Stimulated activated CD8-positive, alpha-beta memory T cell treated with anti-CD3 and anti-CD28 coated beads, Interleukin-15, amount 100 ng/mL, for 4 hours (primary cell): ENCODE results near the gene POU2AF2.
"Not testable (repeated sequence)": the region's sequence is repeated elsewhere in the genome, so short reads cannot be mapped to it uniquely, and the experiment has no call there.

Experiments
- DNase-seq, 2 donors: peaks; one replicate each; pipeline ENCODE4 v3.0.0-alpha.2; 2020; ENCODE audit warnings: low read depth in 2 of 2

The POU2AF2 gene

GRCh38 chr11:111258046-111258445 is 12.5 kb downstream of the POU2AF2 start:
- DNase-seq: no peak

GRCh38 chr11:111259896-111260295 is 14.4 kb downstream of the POU2AF2 start:
- DNase-seq: no peak

- no peak for DNase-seq
Measured at GRCh38 chr11:111260811-111261210, 15.3 kb downstream of the POU2AF2 start.

GRCh38 chr11:111264646-111265045 is 19.1 kb downstream of the POU2AF2 start:
- DNase-seq: no peak

GRCh38 chr11:111265421-111265820 is 19.9 kb downstream of the POU2AF2 start:
- no peak for DNase-seq

- DNase-seq: not testable (repeated sequence)
Measured at GRCh38 chr11:111268303-111268702, 22.8 kb downstream of the POU2AF2 start.

GRCh38 chr11:111269146-111269868 is 23.8 kb downstream of the POU2AF2 start:
- DNase-seq: no peak

- no peak for DNase-seq
Measured at GRCh38 chr11:111272420-111272819, 26.9 kb downstream of the POU2AF2 start.

GRCh38 chr11:111282562-111283075 is 37.1 kb downstream of the POU2AF2 start:
- no peak for DNase-seq

- no peak for DNase-seq
Measured at GRCh38 chr11:111283945-111284481, 38.5 kb downstream of the POU2AF2 start.

GRCh38 chr11:111285189-111286091 is 39.9 kb downstream of the POU2AF2 start:
- no peak for DNase-seq

GRCh38 chr11:111291764-111292163 is 46.2 kb downstream of the POU2AF2 start:
- no peak for DNase-seq

GRCh38 chr11:111292408-111292807 is 46.9 kb downstream of the POU2AF2 start:
- DNase-seq: not testable (repeated sequence)

GRCh38 chr11:111296196-111296595 is 50.7 kb downstream of the POU2AF2 start:
- no peak for DNase-seq

GRCh38 chr11:111297696-111298095 is 52.2 kb downstream of the POU2AF2 start:
- DNase-seq: no peak

GRCh38 chr11:111298413-111299100 is 53.0 kb downstream of the POU2AF2 start, which contains the start of gene POU2AF3:
POU2AF3 (plus strand) TSS chr11:111298546; CDS start chr11:111298582, 36 bp downstream.
- no peak for DNase-seq

- DNase-seq: no peak
Measured at GRCh38 chr11:111299101-111300026, 53.8 kb downstream of the POU2AF2 start.

- no peak for DNase-seq
Measured at GRCh38 chr11:111300569-111300968, 55.0 kb downstream of the POU2AF2 start.

- no peak for DNase-seq
Measured at GRCh38 chr11:111301004-111301841, 55.7 kb downstream of the POU2AF2 start.

- no peak for DNase-seq
Measured at GRCh38 chr11:111301842-111302118, 56.3 kb downstream of the POU2AF2 start.
